Measurements from ENCODE around the gene TCF4.

DNA sequence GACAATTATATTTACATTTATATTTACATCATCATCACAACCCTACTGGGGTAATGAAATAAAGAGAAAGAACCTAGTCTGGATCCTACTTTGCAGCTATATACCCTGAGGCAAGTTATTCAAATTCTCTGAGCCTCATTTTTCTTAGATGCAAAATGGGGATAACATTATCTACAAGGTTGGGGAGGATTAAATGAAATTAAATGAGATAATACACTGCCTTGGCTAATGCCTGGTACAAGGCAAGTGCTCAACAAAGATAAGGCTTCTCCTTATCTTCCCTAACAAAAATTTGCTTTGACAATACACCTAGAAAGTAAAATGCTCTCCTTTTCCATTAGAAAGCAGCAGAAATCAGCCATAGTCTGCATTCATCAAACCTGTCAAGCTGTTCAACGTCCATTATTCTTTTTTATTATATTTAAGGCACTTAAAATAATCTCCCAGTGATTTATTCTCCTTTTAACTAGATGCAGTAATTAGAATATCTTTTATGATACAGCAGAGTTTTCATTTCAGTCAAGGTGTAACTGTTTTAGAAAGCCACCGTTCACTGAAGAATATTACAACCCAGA is 44.8 kb downstream of the TCF4 start:
- TF ChIP-seq CTBP1 (IDR thresholded peaks at IDR 0.05; ENCODE audit: borderline replicate concordance): no peak
- TF ChIP-seq SP1 (IDR thresholded peaks at IDR 0.05): no peak
- TF ChIP-seq NFRKB (IDR thresholded peaks at IDR 0.05): no peak
- TF ChIP-seq ARNT (IDR thresholded peaks at IDR 0.05): no peak
- no peak for TF ChIP-seq FOXM1 (IDR thresholded peaks at IDR 0.05; ENCODE audit: borderline replicate concordance)
- no peak for TF ChIP-seq SUZ12 (IDR thresholded peaks at IDR 0.05)
- no peak for TF ChIP-seq FOXK2 (IDR thresholded peaks at IDR 0.05)
- TF ChIP-seq, protein P1, sequence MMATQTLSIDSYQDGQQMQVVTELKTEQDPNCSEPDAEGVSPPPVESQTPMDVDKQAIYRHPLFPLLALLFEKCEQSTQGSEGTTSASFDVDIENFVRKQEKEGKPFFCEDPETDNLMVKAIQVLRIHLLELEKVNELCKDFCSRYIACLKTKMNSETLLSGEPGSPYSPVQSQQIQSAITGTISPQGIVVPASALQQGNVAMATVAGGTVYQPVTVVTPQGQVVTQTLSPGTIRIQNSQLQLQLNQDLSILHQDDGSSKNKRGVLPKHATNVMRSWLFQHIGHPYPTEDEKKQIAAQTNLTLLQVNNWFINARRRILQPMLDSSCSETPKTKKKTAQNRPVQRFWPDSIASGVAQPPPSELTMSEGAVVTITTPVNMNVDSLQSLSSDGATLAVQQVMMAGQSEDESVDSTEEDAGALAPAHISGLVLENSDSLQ (IDR thresholded peaks at IDR 0.05): peak; percentile 70
- TF ChIP-seq ZNF384 (IDR thresholded peaks at IDR 0.05): no peak
- TF ChIP-seq ELF4 (IDR thresholded peaks at IDR 0.05): no peak
- TF ChIP-seq BHLHE40 (IDR thresholded peaks at IDR 0.05; ENCODE audit: borderline replicate concordance): no peak
- TF ChIP-seq TARDBP (IDR thresholded peaks at IDR 0.05): no peak

Data from HEK293T (cell line).